Natural killer cell (primary cell): ENCODE data around the gene EXOC4. TPM values are rescaled to one million over a fixed set of nuclear protein-coding genes. Genes with fewer than 3 reads are reported as not detected.

Experiments
- ATAC-seq, 3 donors: fragments of 150-1000 bp in 2 of 3; fragments of 200-7000 bp in 1 of 3; cut with Tn5 transposase; 1 replicate in 1 of 3; 2 replicates in 2 of 3; pipeline ENCODE4 v1.10.0; 2021; ENCODE audit warnings: mild to moderate bottlenecking in 2 of 3, moderate library complexity in 2 of 3
- DNase-seq, 2 donors: peaks; one replicate each; pipeline versions ENCODE4 v3.0.0 to v3.0.0-alpha.2; 2013 to 2021; ENCODE audit warnings: mixed read lengths in 1 of 2
- H3K27ac ChIP-seq: one replicate; pipeline ENCODE4 v1.5.1; 2013; ENCODE audit warnings: mild to moderate bottlenecking, low read length
- H3K27me3 ChIP-seq: one replicate; pipeline ENCODE4 v1.6.1; 2013; ENCODE audit warnings: low read length; ENCODE audit not compliant: control insufficient read depth, insufficient read depth
- H3K36me3 ChIP-seq: one replicate; pipeline ENCODE4 v1.6.1; 2013; ENCODE audit warnings: low read length; ENCODE audit not compliant: control insufficient read depth, insufficient read depth
- H3K4me1 ChIP-seq: one replicate; pipeline ENCODE4 v1.6.1; 2013; ENCODE audit warnings: low read length; ENCODE audit not compliant: control insufficient read depth, insufficient read depth
- H3K4me3 ChIP-seq: one replicate; pipeline ENCODE4 v1.5.1; 2013; ENCODE audit warnings: low read length
- H3K9me3 ChIP-seq: one replicate; pipeline ENCODE4 v1.6.1; 2013; ENCODE audit warnings: low read length; ENCODE audit not compliant: control insufficient read depth, insufficient read depth
- H3K27ac Mint-ChIP-seq, 2 donors: one replicate each; pipeline ENCODE4 v1.8.0; 2022; ENCODE audit warnings: mild to moderate bottlenecking in 2 of 2, mixed read lengths in 2 of 2, moderate library complexity in 1 of 2
- H3K27me3 Mint-ChIP-seq, 2 donors: one replicate each; pipeline ENCODE4 v1.8.0; 2022; ENCODE audit warnings: low read depth in 2 of 2, mixed read lengths in 2 of 2
- H3K36me3 Mint-ChIP-seq: one replicate; pipeline ENCODE4 v1.8.0; 2022; ENCODE audit warnings: mixed read lengths
- H3K4me1 Mint-ChIP-seq, 2 donors: one replicate each; pipeline ENCODE4 v1.8.0; 2022; ENCODE audit warnings: mixed read lengths in 2 of 2
- H3K4me3 Mint-ChIP-seq: one replicate; pipeline ENCODE4 v1.8.0; 2022; ENCODE audit warnings: mild to moderate bottlenecking, moderate library complexity, mixed read lengths
- H3K9me3 Mint-ChIP-seq, 2 donors: one replicate each; pipeline ENCODE4 v1.8.0; 2022; ENCODE audit warnings: mixed read lengths in 2 of 2
- WGBS: methylation state at CpG from one replicate; pipeline ENCODE4 v1.1.7; 2013; ENCODE audit warnings: missing lambda C conversion rate; ENCODE audit not compliant: insufficient coverage; 5-methylcytosine and 5-hydroxymethylcytosine counted together
- intact Hi-C: fragments of 100-400 bp; cut with micrococcal nuclease; formaldehyde crosslinking; loops from one replicate; pipeline ENCODE4 v1.14.2; 2022
- total RNA-seq, 4 donors: library from RNA; stranded (reverse); fragments of 120-200 nt in 1 of 4; gene quantifications; one replicate each; pipeline versions ENCODE4 v1.2.3 to v1.2.4, GENCODE V29; 2013 to 2022
- TF ChIP-seq, protein P1 (sequence below): fragments of 200-600 bp; IDR thresholded peaks from one replicate; pipeline ENCODE4 v1.8.0; 2022; ENCODE audit warnings: antibody characterized with exemption

Gene EXOC4
- total RNA-seq, 3 donors from 2014 or later (not counting 1 experiment from before 2014, with no cell fraction given): 105 to 148 (median 123) TPM

DNA sequence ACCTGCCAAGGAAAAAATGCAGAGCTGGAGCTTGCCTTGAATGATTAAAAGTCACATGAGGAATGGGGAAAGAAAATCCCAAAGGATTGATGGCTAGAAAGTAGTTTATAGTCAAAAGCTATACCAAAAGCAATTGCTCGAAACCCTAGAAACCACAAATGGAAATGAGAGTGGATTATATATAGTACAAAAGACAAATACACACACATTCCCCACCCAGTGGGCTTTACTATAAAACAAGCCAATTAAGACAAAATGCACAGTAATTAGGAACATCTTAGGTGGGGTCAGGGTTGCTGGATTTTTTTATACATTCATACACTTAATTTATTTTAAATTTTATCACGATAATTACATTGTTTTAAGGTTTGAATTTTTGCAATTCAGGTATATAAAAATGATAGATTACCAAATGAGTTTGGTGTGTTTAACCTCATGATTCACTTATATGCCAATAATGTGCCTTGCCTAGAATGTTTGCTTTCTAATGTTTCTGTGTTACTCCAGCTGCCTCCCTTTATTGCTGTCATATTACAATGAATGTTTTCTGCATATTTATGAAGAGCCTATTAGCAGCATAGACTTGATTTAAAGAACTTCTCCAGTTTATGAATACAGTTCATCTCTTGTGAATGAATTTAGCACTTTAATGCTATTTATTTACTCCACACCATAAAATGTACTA, 421.3 kb downstream of the EXOC4 start:
- Histone ChIP-seq H3K4me3 (no peak overlapping the region), H3K9me3 (no peaks in the 10 kb centered on the region), H3K4me1 (no peaks in the 10 kb centered on the region), H3K27me3 (no peaks in the 10 kb centered on the region), H3K27ac (no peak overlapping the region), H3K36me3 (no peaks in the 10 kb centered on the region)
- Mint-ChIP-seq H3K27me3 (no peaks in the 10 kb centered on the region), H3K27ac (no peak overlapping the region), H3K4me3 (no peak overlapping the region), H3K36me3 (no peaks in the 10 kb centered on the region), H3K4me1 (peaks cover under 1 to 5% of the 10 kb centered on the region in 2 donors), H3K9me3 (no peaks in the 10 kb centered on the region)
- intact Hi-C loops: no loop called here
- no CpG with 5 or more reads among the region's 2 CpGs for WGBS
- no peak for DNase-seq
- TF ChIP-seq, protein P1, sequence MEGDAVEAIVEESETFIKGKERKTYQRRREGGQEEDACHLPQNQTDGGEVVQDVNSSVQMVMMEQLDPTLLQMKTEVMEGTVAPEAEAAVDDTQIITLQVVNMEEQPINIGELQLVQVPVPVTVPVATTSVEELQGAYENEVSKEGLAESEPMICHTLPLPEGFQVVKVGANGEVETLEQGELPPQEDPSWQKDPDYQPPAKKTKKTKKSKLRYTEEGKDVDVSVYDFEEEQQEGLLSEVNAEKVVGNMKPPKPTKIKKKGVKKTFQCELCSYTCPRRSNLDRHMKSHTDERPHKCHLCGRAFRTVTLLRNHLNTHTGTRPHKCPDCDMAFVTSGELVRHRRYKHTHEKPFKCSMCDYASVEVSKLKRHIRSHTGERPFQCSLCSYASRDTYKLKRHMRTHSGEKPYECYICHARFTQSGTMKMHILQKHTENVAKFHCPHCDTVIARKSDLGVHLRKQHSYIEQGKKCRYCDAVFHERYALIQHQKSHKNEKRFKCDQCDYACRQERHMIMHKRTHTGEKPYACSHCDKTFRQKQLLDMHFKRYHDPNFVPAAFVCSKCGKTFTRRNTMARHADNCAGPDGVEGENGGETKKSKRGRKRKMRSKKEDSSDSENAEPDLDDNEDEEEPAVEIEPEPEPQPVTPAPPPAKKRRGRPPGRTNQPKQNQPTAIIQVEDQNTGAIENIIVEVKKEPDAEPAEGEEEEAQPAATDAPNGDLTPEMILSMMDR: no peak
- no peak for ATAC-seq

DNA sequence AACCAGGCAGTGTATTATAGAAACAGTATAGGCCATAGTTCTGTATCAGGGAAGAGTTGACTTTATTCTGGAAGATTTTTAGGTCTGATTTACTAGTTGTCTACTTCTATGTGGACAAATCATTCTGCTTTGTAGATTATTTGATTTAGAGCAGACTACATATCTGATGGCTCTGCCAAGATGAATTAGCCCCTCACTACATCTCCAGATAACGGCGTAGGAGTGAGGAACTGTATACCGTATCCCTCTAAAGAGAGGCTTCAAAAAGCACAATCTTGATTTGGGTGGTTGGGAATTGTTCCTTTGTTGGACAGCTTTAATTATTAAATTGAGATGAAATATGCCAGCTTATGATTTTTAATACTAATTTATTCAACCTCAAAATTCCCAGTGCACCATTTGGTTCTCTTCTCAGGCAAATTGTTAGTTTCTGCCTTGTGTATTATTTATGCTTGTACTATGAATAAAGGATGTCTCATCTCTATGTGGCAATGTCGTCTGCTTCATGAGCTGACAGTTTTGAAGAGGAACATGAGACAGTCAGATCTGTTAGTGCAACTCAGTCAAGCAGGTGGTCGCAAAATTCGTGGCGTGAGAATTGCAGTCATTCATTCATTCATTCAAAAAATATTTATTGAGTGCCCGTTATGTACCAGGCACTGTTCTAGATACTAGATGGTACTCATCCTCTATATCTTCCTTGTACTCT, 422.8 kb downstream of the EXOC4 start:
- no peaks in the 10 kb centered on the region for H3K4me1 ChIP-seq
- H3K9me3 ChIP-seq: no peaks in the 10 kb centered on the region
- Mint-ChIP-seq H3K4me3 (no peak overlapping the region), H3K4me1 (peaks cover 0 to 5% of the 10 kb centered on the region in 2 donors), H3K27me3 (no peaks in the 10 kb centered on the region), H3K27ac (no peak overlapping the region), H3K36me3 (no peaks in the 10 kb centered on the region), H3K9me3 (no peaks in the 10 kb centered on the region)
- no peaks in the 10 kb centered on the region for H3K27me3 ChIP-seq
- 98% methylated on average over 7 of the region's 8 CpGs for WGBS
- no peak for ATAC-seq
- no peak for DNase-seq
- H3K27ac ChIP-seq: no peak overlapping the region
- intact Hi-C loops: no loop called here
- no peaks in the 10 kb centered on the region for H3K36me3 ChIP-seq
- no peak overlapping the region for H3K4me3 ChIP-seq
- TF ChIP-seq, protein P1: no peak

DNA sequence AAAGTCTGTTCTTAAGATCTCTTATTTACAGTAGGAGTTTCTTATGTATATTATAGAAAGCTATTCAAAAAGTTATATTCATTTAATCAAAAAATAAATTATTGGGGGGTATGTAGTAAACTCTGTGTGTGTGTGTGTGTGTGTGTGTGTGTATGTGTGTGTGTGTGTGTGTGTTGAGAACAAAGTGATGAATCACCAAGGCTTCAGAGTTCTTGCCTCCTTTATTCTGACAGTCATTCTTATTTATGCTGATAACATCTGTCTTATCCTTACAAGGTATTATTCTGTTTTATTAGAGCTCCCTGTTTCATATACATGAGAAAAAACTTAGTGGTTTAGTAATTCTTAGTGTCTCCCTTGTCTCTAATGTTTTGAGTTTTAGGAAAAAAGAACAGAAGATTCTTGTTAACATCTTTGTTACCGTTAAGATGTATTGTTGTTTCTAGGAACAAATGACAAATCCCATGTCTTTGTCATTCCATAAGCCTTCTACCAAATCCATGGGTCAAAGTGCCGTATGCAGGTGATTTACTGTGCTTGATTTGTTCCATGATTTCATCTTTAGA, 424.0 kb downstream of the EXOC4 start:
- Histone ChIP-seq H3K27ac (no peak overlapping the region), H3K4me1 (no peaks in the 10 kb centered on the region), H3K9me3 (no peaks in the 10 kb centered on the region), H3K27me3 (no peaks in the 10 kb centered on the region), H3K36me3 (no peaks in the 10 kb centered on the region), H3K4me3 (no peak overlapping the region)
- TF ChIP-seq, protein P1: no peak
- Mint-ChIP-seq H3K4me1 (peaks cover 0 to 5% of the 10 kb centered on the region in 2 donors), H3K27me3 (no peaks in the 10 kb centered on the region), H3K9me3 (no peaks in the 10 kb centered on the region), H3K4me3 (no peak overlapping the region), H3K27ac (no peak overlapping the region), H3K36me3 (no peaks in the 10 kb centered on the region)
- WGBS: 100% methylated on average over 1 of the region's 2 CpGs
- DNase-seq (no peak), ATAC-seq (no peak)
- intact Hi-C loops: no loop called here
